Non-pigmented ciliary epithelial cell (primary cell): ENCODE data around the gene NDUFS5.
"Not testable (repeated sequence)": the region's sequence is repeated elsewhere in the genome, so short reads cannot be mapped to it uniquely, and the experiment has no call there.

ENCODE experiments used
- DNase-seq: peaks from one replicate; pipeline ENCODE4 v3.0.0-alpha.2; 2010; ENCODE audit warnings: low read depth

Gene NDUFS5

GRCh38 chr1:39063775-39064174 lies 37.6 kb downstream of the NDUFS5 start:
- DNase-seq, result no peak

GRCh38 chr1:39065542-39065941 lies 39.4 kb downstream of the NDUFS5 start:
- no peak for DNase-seq

GRCh38 chr1:39068227-39068626 lies 42.1 kb downstream of the NDUFS5 start:
- not testable (repeated sequence) for DNase-seq

GRCh38 chr1:39071557-39071956 lies 45.4 kb downstream of the NDUFS5 start:
- not testable (repeated sequence) for DNase-seq

- no peak for DNase-seq
These were observed 50.1 kb downstream of the NDUFS5 start for GRCh38 chr1:39076127-39076798.

GRCh38 chr1:39076799-39077148 lies 50.6 kb downstream of the NDUFS5 start:
- DNase-seq, result no peak

GRCh38 chr1:39080269-39080826 lies 54.2 kb downstream of the NDUFS5 start:
- DNase-seq, result no peak

GRCh38 chr1:39080831-39081270 lies 54.7 kb downstream of the NDUFS5 start:
- no peak for DNase-seq

GRCh38 chr1:39081271-39082009 lies 55.3 kb downstream of the NDUFS5 start:
- no peak for DNase-seq

GRCh38 chr1:39082010-39082799 lies 56.1 kb downstream of the NDUFS5 start:
- no peak for DNase-seq

GRCh38 chr1:39082811-39083576 lies 56.8 kb downstream of the NDUFS5 start:
- no peak for DNase-seq

GRCh38 chr1:39084191-39084590 lies 58.0 kb downstream of the NDUFS5 start:
- no peak for DNase-seq
